ENCODE data around the gene PDE2A.

PDE2A gene

DNA sequence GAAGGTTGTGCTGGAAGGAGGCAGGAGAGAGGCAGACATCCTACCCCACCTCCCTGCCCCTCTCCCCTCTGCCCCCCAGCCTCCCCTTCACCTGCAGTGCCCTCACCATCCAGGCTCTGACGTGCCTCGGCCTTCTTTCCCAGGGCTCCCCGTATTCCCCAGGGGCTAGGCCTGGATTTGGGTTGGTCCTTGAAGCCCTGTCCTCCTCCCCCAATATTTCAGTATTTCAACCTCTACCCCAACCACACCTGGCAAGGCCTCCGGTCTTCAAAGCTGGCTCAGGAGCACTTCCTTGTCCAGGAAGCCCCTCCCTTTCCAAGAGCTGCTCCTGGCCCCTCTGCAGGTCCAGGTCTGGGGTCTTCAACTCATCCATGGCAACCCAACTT, 8.6 kb upstream of the PDE2A start:
- no peak for DNase-seq (ENCODE audit: low spot score)

DNA sequence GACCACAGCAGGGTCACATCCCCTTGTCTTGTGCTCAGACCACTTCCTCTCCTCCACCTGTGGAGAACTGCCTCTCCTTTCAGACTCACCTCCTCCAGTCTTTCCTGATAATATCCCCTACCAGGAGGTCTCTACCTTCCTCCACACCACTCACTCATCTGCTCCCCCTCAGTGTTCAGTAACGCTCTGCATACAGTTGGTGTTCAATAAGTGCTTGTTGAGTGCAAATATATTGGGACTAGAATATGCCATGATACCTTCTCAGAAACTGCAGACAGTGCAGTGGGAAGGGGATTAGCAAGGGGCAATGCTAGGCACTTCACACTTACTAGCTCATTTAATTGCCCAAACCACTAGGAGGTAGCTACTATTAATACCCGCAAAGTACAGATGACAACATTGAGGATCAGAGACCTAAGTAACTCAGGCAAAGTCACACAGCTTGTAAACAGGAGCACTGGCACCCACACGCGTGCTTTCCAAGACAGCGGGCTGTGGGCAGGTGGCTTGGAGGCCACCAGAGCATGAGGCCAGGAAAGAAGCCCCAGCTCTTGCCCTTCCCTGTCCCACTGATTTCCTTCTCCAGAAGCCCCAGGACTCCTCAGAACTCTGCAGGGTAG, 8.1 kb upstream of the PDE2A start:
- DNase-seq (ENCODE audit: low spot score): no peak

GRCh38 chr11:72681226-72682153, 7.3 kb upstream of the PDE2A start:
- peak; percentile 36 for DNase-seq (ENCODE audit: low spot score)

GRCh38 chr11:72680624-72681158, 6.5 kb upstream of the PDE2A start:
- DNase-seq (ENCODE audit: low spot score): no peak

GRCh38 chr11:72679869-72680268, 5.6 kb upstream of the PDE2A start:
- no peak for DNase-seq (ENCODE audit: low spot score)

DNA sequence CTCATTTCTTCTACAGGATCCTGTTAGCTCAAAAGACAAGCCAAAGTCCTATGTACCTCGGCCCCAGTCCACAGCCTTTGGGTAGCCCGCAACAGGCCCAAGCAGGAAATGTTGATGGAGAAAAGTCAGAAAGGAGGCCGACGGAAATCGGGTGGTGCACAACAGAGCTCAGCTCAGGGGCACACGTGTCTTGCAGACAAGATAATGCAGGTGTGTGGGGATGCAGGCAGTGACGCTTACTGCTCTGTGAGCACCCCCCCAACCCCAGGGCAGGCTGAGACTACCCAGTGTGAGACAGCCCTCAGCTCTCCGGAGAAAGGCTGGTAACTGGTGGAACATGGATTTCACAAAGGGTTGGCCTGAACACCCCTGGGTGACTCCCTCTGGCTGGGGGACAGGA, 4.3 kb upstream of the PDE2A start:
- DNase-seq (ENCODE audit: low spot score): no peak

GRCh38 chr11:72676861-72677341, 2.7 kb upstream of the PDE2A start:
- peak; percentile 86 for DNase-seq (ENCODE audit: low spot score)

DNA sequence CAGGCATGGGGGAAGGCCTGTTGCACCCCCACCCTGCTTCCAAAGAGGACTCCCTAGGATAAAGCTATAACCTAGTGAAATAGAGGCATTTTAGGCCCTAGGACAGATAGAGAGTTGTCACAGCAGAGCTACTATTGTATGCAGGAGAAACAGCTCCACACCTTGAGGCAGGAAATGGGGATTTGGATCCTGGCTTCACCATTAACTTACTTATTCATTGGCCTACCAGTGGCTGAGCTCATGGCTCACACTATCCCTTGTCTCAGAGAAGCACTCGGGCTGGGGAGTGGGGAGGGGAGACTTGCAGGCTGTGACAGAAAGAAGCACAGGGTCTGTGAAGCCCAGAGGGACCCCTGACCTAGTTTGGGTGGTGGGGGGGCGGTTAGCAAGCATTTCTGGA, 999 bp upstream of the PDE2A start:
- no peak for DNase-seq (ENCODE audit: low spot score)

DNA sequence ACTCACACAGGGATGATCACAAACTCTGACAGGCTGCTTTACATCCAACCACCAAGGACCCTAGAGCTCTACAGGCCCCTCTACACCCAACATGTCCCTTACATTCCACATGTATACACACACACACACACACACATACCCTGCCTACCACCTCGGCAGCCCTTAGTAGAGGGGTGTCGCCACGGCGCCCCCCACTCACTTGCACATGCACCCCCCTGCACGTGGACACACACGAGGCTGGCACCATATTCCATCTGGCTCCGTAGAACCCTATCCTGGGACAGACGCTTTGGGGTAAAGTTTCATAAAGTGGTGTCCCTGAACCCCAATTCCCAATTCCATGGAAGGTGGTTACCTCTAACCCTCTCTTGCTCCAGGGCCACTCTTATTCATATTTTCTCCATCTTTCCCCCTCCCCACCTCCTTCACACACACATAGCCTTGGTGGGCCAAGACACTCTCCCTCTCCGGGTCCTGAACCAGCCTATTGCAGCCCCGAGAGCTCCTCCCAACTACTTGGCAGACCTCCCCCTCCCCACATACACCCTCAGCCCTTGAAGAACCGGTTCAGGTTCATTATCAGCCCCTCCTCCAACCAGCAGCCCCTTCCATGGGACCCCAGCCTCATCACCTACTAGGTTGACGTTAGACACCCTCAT, 809 bp downstream of the PDE2A start:
- no peak for DNase-seq (ENCODE audit: low spot score)

- no peak for DNase-seq (ENCODE audit: low spot score)
Measured at GRCh38 chr11:72672597-72673238, 1.5 kb downstream of the PDE2A start.

DNA sequence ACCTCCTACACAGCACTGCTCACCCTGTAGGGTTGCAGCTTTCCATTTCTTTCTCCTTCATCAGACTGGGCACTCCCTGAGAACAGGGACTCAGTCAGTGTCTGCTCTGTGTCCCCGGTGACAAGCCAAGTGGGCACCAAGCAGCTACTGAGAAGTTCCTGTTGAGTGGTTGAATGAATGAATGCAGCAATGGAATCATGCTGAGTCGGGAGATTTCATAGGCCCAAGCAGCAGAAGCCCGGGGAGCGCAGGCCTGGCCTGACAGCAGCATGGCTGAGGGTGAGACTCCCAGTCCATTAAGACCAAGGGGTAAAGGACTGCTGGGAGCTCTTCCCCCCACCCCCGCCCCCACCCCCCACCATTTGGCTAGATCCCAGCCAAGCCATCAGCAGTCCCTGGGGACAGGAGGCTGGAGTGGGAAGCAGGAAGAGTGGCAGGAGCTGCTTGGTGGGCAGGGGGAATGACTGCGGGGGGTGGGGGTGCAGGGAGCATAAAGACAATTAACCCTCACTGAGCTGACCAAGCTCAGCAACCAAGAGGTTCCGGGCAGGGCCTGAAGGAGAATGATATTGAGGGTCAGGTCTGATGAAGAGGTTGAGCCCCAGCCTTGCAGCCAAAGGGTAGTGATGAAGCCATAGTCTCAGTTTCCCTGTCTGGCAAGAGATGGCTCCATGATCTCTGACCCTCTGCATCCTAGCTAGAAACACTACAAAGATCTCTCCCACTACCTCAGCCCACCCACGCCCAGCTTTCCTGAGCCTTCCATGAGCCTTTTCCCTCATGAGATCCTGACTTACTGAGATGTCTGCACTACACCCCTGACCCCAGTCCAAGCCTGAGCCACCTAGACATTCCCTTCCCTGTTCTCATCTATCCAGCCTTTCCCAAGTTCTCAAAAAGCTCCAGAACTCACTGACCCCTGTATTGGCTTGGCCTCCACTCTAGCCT, 2.8 kb downstream of the PDE2A start:
- no peak for DNase-seq (ENCODE audit: low spot score)

DNA sequence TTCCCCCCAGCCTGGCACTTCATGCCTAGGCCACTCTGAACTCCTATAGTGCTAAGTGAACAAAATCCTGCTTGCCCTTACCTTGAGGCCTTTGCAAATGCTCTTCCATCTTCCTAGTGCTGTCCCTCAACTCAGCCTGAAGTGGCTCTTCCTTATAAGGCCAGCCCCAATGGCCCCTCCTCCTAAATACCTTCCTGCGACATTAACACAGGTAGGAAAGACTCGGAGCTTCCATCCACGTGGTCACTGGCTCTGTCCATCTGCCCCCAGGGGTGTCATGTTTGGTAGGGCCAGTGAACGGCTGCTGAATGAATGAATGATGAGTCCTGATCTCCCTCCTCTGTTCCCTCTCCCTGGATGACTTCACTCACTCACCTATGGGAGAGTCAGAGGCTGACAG, 4.2 kb downstream of the PDE2A start:
- DNase-seq (ENCODE audit: low spot score): no peak

DNA sequence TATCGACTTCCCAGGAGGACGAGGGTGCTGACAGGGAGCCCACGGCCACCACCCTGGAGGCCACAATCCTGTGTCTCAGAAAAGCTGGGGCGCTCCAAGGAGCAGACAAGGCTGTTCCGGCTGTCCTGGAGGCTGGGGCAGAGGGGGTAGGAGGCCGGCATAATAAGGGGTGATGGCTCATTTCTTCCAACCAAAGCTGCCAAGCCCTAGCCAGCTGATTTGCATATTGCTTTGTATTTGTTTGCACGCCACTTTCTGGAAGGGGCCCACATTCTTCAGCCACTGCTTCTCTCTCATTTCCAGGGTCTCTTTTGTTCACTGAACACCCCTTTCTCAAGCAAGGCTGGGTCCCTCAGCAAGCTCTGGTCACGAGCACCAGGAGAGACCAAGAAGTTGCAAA, 4.7 kb downstream of the PDE2A start:
- DNase-seq (ENCODE audit: low spot score): no peak

DNA sequence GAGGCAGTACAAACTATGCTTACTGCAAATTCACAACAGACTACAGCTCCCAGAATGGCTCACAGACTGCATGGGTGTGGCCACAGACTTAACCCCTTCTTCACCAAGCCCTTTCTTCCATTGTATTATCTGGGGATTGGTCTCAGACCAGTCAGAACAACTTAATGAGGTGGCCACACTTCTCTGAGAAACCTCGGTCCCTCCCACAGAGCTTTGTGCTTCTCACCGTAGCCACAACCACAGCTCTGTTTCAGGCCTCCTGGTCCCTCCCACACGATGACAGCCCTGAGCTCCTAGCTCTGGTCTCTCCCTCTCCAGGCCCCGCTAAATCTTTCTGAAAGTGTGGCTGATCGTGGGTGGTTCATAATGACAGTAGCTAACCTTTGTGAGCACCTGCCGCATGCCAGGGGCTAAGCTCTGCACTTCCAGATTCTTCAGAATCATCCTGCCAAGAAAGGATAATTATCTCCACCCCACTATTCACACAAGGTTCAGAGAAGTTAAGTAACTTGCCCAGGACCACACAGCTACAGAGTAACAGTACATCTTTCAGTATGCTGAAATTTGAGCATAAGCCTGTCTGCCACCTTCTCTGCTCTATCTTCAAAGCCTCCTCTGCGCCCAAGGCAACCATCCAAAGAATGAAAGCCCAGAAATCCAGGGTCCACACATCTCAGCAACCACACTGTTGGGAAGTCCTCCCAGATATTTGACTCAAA, 5.4 kb downstream of the PDE2A start:
- peak; percentile 25 for DNase-seq (ENCODE audit: low spot score)

- DNase-seq (ENCODE audit: low spot score): no peak
Measured at GRCh38 chr11:72665911-72666472, 8.2 kb downstream of the PDE2A start.

- no peak for DNase-seq (ENCODE audit: low spot score)
Measured at GRCh38 chr11:72662036-72662435, 12.2 kb downstream of the PDE2A start.

GRCh38 chr11:72661486-72661885, 12.7 kb downstream of the PDE2A start:
- DNase-seq (ENCODE audit: low spot score): no peak

- no peak for DNase-seq (ENCODE audit: low spot score)
Measured at GRCh38 chr11:72658989-72659640, 15.1 kb downstream of the PDE2A start.

DNA sequence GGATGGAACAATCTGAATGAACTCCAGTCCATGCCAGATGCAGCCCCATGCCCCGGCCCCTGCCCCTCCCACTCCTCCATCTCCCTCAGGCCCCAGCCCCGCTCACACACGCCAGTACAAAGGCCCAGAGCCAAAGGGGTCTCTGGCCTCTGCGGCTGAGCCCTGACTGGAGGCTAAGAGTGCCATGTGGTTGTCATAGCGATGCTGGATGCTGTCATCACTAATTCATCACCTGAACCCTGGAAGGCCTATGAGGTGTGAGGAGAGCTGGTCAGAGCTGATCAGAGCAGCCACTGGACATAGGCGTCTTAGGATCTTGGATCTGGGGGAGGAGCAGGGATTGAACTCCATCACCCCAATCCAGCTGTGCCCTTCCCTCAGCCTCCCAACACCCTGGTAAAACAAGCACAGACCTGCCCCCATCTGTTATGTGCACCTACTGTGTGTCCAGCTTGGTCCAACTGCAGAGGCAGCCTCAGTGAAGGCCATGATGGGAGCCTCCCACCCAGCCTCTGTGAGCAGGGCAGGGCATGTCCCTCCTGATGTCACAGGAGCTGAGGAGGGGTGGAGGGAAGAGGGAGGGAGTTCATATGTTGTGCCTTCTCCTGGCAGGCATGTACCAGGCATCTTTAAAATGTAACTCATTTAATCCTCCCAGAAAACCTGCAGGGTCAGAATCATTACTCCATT, 16.7 kb downstream of the PDE2A start:
- no peak for DNase-seq (ENCODE audit: low spot score)
